Fibroblast of lung (primary cell): Measurements from ENCODE around the gene GLG1. TPM values are rescaled to one million over a fixed set of nuclear protein-coding genes. Genes with fewer than 3 reads are reported as not detected.
A peak's percentile ranks its signal among the peaks of the same experiment; 100 is the strongest.

Experiments used
- DNase-seq, 2 donors: peaks; one replicate each; pipeline versions ENCODE4 v3.0.0 to v3.0.0-alpha.2; 2010; ENCODE audit warnings: low read depth in 2 of 2
- H2AFZ ChIP-seq: 2 replicates; pipeline ENCODE4 v1.5.1; 2012; ENCODE audit warnings: low read length, control low read depth, inconsistent platforms
- H3K27ac ChIP-seq: 2 replicates; pipeline ENCODE4 v1.5.1; 2011; ENCODE audit warnings: low read length, control low read depth; ENCODE audit not compliant: insufficient read depth
- H3K27me3 ChIP-seq: 2 replicates; pipeline ENCODE4 v1.5.1; 2011; ENCODE audit warnings: mild to moderate bottlenecking, low read length; ENCODE audit not compliant: control insufficient read depth, insufficient read depth
- H3K36me3 ChIP-seq: 2 replicates; pipeline ENCODE4 v1.5.1; 2011; ENCODE audit warnings: low read length; ENCODE audit not compliant: control insufficient read depth, insufficient read depth
- H3K4me1 ChIP-seq: 2 replicates; pipeline ENCODE4 v1.5.1; 2011; ENCODE audit warnings: low read length; ENCODE audit not compliant: control insufficient read depth, insufficient read depth; ENCODE audit errors: extremely low read depth
- H3K4me2 ChIP-seq: 2 replicates; pipeline ENCODE4 v1.5.1; 2011; ENCODE audit warnings: low read length, control low read depth; ENCODE audit not compliant: insufficient read depth; ENCODE audit errors: extremely low read depth
- H3K4me3 ChIP-seq, 4 experiments: fragments of 200-600 bp in 1 of 4; sonication (generic) in 1 of 4; replicated peaks in 1 of 4; 2 replicates each; pipeline ENCODE4 v1.5.1; 2011 to 2016; ENCODE audit warnings: low read length in 4 of 4, low read depth in 3 of 4, mild to moderate bottlenecking in 3 of 4, control low read depth in 2 of 4, inconsistent platforms in 1 of 4, mixed read lengths in 1 of 4; ENCODE audit not compliant: insufficient read depth in 1 of 4; ENCODE audit errors: control extremely low read depth in 1 of 4
- H3K79me2 ChIP-seq: 2 replicates; pipeline ENCODE4 v1.5.1; 2012; ENCODE audit warnings: mild to moderate bottlenecking, low read length, inconsistent platforms; ENCODE audit not compliant: control insufficient read depth, insufficient read depth
- H3K9ac ChIP-seq: 2 replicates; pipeline ENCODE4 v1.5.1; 2011; ENCODE audit warnings: mild to moderate bottlenecking, low read length, control low read depth; ENCODE audit not compliant: insufficient read depth
- H3K9me3 ChIP-seq: 2 replicates; pipeline ENCODE4 v1.5.1; 2012; ENCODE audit warnings: low read depth, low read length; ENCODE audit not compliant: control insufficient read depth, insufficient read depth
- H4K20me1 ChIP-seq: 2 replicates; pipeline ENCODE4 v1.5.1; 2011; ENCODE audit warnings: low read length; ENCODE audit not compliant: control insufficient read depth, insufficient read depth; ENCODE audit errors: extremely low read depth
- CTCF ChIP-seq, 2 donors: IDR thresholded peaks in 1 of 2; conservative IDR thresholded peaks in 1 of 2; 1 replicate in 1 of 2; 2 replicates in 1 of 2; pipeline ENCODE4 v1.5.1; 2011 to 2012; ENCODE audit warnings: low read length in 2 of 2, control low read depth in 1 of 2, inconsistent platforms in 1 of 2, low read depth in 1 of 2, mild to moderate bottlenecking in 1 of 2
- EZH2 ChIP-seq: IDR thresholded peaks from 2 replicates; pipeline ENCODE4 v1.5.1; 2012; ENCODE audit warnings: low read length, control low read depth, mild to moderate bottlenecking; ENCODE audit errors: missing control alignments
- polyA plus RNA-seq, 2 donors: library from polyadenylated mRNA; depleted of rRNA in 1 of 2; stranded (reverse) in 1 of 2; unstranded in 1 of 2; fragments of >200 nt; gene quantifications; 2 replicates each; pipeline ENCODE4 v1.2.1, GENCODE V29; 2011 to 2012; ENCODE audit warnings: missing spikeins in 1 of 2
- total RNA-seq: library from RNA; depleted of rRNA; stranded (reverse); fragments of >200 nt; gene quantifications from 2 replicates; pipeline ENCODE4 v1.2.1, GENCODE V29; 2014

GLG1 gene
- total and polyA plus RNA-seq, 2 donors (not counting 1 experiment from before 2014, with no cell fraction given) = 138 to 150 TPM

- no peak for TF ChIP-seq EZH2
- TF ChIP-seq CTCF (conservative IDR thresholded peaks at IDR 0.05 in 1 of 2, IDR thresholded peaks at IDR 0.05 in 1 of 2; ENCODE audit: low read depth in 1 of 2, low read length in 2 of 2) = no peak
- Histone ChIP-seq H3K27ac (no peak overlapping the region), H3K36me3 (peaks cover 11% of the 10 kb centered on the region)
Observed at GRCh38 chr16:74451951-74452758, 154.8 kb downstream of the GLG1 start.

DNA sequence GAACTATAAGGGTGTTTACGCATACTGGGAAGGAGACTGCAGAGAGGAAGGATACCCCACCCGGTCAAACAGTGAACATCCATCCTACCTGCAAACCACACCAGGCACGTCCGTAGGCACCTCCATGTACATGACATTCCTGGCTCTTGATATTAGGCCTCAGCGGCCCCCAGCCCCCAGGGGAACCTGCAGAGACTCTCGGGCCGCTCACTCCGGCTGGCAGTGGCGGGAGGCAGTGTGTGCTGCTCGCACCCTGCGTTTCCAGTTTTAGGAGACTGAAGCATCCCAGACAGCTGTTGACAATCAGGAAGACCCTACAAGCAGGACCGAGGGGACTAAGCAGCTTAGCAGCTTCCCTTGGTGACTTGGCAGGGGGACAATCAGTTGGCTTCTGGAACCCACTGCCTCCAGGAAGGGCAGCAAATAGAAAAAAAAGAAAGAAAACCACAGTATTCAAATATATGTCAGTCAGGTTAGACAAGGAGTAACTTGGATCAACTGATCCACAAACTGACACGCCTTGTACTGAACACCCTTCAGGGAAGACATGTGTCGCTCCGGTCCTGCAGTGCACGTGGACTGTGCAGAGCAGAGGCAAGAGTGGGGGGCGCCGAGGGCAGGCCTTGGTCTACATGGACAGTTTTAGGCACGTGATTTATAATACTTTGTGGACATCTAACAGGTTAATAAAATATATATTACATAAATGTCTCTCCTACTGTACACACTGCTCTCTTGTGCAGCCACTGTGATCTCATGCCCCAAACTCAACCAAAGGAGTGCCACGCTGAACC, 155.8 kb downstream of the GLG1 start:
- no peaks in the 10 kb centered on the region for H3K9me3 ChIP-seq
- TF ChIP-seq EZH2 (no peak), CTCF (conservative IDR thresholded peaks at IDR 0.05 in 1 of 2, IDR thresholded peaks at IDR 0.05 in 1 of 2; ENCODE audit: low read depth in 1 of 2, low read length in 2 of 2) (no peak)
- H3K9ac ChIP-seq = no peak overlapping the region
- no peaks in the 10 kb centered on the region for H3K79me2 ChIP-seq
- no peak overlapping the region for H3K4me3 ChIP-seq
- no peak for DNase-seq
- no peaks in the 10 kb centered on the region for H4K20me1 ChIP-seq
- H3K27ac ChIP-seq = no peak overlapping the region
- H3K4me1 ChIP-seq = peaks cover 10% of the 10 kb centered on the region
- H3K27me3 ChIP-seq = no peaks in the 10 kb centered on the region
- no peak overlapping the region for H3K4me2 ChIP-seq
- no peak overlapping the region for H2AFZ ChIP-seq
- H3K36me3 ChIP-seq = peaks cover 11% of the 10 kb centered on the region

More at GRCh38 chr16:74451951-74452758, 154.8 kb downstream of the GLG1 start:
- no peak overlapping the region for H2AFZ ChIP-seq
- H3K9me3 ChIP-seq = no peaks in the 10 kb centered on the region
- no peak overlapping the region for H3K4me3 ChIP-seq
- DNase-seq = no peak
- no peak overlapping the region for H3K4me2 ChIP-seq
- H3K4me1 ChIP-seq = peaks cover 10% of the 10 kb centered on the region
- no peaks in the 10 kb centered on the region for H3K27me3 ChIP-seq
- no peak overlapping the region for H3K9ac ChIP-seq
- no peaks in the 10 kb centered on the region for H4K20me1 ChIP-seq
- H3K79me2 ChIP-seq = no peaks in the 10 kb centered on the region

GRCh38 chr16:74450236-74450635, 156.7 kb downstream of the GLG1 start:
- H3K9me3 ChIP-seq = no peaks in the 10 kb centered on the region
- no peaks in the 10 kb centered on the region for H3K27me3 ChIP-seq
- DNase-seq = peak in 1 of 2 donors; percentile 28
- no peak for TF ChIP-seq CTCF (conservative IDR thresholded peaks at IDR 0.05 in 1 of 2, IDR thresholded peaks at IDR 0.05 in 1 of 2; ENCODE audit: low read depth in 1 of 2, low read length in 2 of 2)
- no peak for TF ChIP-seq EZH2
- H2AFZ ChIP-seq = no peak overlapping the region
- peak overlapping the region; percentile 58 for H3K27ac ChIP-seq
- no peaks in the 10 kb centered on the region for H3K79me2 ChIP-seq
- peaks cover 9% of the 10 kb centered on the region for H3K36me3 ChIP-seq
- H3K9ac ChIP-seq = no peak overlapping the region
- H3K4me3 ChIP-seq = no peak overlapping the region
- peaks cover 10% of the 10 kb centered on the region for H3K4me1 ChIP-seq
- H3K4me2 ChIP-seq = no peak overlapping the region
- H4K20me1 ChIP-seq = no peaks in the 10 kb centered on the region
